Activated CD4-positive, alpha-beta T cell treated with anti-CD3 and anti-CD28 coated beads, Interleukin-2, amount 50 U/mL, for 16 hours (primary cell): ENCODE data around the gene CRYBG3.

Experiments used
- DNase-seq: peaks from one replicate; pipeline ENCODE4 v3.0.0-alpha.2; 2020

The CRYBG3 gene

DNA sequence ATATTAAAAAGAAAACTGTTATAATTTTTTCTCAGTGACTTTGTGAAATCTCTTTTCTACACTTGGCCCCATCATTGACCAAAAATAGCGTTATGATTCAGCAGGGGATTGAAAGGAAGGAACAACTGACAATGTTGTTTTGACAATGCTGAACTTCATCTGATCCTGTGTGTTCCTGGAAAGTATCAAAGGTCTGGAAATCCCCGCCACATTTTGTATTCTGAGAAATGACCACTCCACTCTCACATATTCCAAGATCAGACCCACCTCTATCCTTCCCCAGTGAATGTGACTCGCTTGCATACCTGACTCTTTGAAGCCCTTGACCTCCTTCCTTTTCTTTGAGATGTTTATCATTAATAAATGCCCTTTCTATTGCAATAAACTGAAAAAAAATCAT, 160.1 kb downstream of the CRYBG3 start:
- peak; percentile 82 for DNase-seq

GRCh38 chr3:97983933-97984491, 162.2 kb downstream of the CRYBG3 start:
- no peak for DNase-seq

DNA sequence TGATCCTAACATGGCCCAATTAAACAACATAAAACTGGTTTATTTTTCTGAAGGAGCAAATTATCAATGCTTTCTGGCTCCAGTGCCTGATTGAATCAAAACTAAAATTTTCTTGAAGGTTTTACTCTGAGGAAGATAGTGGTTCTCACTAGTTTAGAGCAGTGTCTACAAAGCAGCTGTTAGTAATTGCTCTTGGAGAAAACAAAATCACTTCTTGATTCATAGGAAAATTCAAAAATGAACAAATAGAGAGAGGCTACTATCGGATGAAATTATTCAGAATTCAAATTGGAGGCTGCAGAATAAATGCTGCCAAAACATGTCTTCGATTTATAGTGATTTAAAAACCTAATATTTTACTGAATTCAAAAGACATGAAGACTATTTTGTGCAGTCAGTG, 165.5 kb downstream of the CRYBG3 start:
- no peak for DNase-seq

DNA sequence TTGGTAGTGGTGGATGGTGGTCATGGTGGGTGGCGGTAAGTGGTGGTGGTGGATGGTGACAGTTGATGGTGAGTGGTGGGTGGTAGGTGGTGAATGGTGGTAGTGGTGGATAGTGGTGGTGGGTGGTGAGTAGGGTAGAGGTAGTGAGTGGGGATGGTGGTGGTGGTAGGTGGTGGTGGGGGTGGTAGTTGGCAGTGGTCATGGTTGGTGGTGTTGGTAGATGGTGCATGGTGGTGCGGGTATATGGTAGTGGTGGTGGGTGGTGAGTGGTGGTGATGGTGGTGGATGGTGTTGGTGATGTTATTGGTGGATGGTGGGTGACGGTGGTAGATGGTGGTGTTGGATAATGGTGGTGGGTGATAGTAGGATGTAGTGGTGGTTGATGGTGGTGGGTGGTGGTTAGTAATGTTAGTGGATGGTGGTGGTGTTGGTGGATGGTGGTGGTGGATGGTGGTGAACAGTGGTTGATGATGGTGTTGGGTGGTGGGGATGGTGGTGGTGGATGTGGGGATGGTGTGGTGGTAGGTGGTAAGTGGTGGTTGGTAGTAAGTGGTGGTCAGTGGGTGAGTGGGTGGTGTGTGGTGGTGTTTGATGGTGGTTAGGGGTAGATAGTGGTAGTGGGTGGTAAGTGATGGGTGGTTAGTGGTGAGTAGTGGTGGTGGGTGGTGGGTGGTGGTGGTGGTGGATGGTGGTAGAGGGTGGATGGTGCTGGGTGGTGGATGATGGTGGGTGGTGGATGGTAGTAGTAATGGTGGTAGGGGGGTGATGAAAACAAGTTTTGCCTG, 167.2 kb downstream of the CRYBG3 start:
- DNase-seq, result no peak

DNA sequence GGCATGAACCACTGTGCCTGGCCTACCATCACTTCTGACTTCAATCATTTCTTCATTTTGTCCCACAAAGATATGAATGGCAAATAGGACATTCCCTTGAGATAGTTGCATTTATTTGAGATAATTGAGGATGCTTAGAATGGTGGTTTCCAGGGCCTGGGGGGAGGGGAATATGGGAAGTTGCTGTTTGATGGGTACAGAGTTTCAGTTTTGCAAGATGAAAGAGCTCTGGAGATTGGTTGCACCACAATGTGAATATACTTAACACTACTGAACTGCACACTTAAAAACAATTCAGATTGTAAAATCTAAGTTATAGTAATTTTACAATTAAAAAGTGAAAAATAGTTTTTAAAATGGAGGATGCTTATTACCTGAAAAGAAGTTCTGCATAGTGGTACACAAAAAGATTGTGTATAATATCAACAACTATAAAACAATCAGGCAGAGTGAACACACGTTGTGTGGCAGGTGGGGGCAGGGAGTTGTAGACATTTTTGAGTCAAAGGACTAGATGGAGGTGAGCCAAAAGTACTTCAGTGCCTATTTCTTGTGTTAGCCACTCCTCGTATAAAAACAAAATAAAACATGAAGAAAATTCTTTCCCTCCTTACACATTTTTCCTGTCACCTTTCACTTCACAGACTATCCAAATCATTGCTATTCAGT, 168.9 kb downstream of the CRYBG3 start:
- peak; percentile 55 for DNase-seq

DNA sequence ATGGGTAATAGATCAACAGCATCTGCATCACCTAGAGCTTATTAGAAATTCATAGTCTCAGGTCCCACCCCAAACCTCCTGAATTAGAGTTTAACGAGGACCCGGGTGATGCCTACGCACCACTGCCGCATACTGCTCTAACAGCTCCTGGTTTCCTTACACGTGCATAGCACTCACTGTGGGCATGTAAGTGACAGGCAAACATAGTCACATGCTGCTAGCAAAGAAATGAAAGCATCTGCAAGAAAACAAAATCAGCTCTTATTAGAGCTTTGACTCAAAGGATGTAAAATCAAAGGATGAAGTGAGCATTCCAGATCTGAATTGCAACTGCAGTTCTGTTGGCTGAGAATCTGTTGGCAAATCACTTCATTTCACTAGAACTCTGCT, 169.5 kb downstream of the CRYBG3 start:
- DNase-seq, result peak; percentile 60

GRCh38 chr3:97992547-97993173, 170.8 kb downstream of the CRYBG3 start:
- DNase-seq, result no peak

- DNase-seq, result no peak
These were observed 171.7 kb downstream of the CRYBG3 start for GRCh38 chr3:97993526-97993925.

GRCh38 chr3:97994328-97994945, 172.6 kb downstream of the CRYBG3 start:
- no peak for DNase-seq
